ENCODE results near the gene CNTNAP2.

DNA sequence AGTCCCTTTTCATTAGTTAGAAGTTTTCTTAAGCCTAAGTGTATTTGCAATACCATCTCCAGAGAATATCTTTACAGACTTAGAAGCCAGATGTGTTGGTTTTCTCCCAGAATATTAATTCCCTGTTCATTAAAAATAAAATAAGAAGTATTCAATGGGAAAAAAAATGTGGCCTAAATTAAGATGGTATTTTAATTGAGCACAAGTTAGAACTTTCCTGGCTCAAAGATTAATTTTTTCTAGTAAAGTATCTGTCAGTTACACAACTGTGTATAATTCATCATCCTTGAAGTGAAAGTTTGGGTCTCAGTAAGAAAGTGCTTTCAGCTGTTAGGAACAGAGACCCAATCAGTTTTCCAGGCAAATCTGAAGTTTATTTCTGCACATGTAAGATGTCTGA, 1294.5 kb downstream of the CNTNAP2 start:
- TF ChIP-seq, protein P1, sequence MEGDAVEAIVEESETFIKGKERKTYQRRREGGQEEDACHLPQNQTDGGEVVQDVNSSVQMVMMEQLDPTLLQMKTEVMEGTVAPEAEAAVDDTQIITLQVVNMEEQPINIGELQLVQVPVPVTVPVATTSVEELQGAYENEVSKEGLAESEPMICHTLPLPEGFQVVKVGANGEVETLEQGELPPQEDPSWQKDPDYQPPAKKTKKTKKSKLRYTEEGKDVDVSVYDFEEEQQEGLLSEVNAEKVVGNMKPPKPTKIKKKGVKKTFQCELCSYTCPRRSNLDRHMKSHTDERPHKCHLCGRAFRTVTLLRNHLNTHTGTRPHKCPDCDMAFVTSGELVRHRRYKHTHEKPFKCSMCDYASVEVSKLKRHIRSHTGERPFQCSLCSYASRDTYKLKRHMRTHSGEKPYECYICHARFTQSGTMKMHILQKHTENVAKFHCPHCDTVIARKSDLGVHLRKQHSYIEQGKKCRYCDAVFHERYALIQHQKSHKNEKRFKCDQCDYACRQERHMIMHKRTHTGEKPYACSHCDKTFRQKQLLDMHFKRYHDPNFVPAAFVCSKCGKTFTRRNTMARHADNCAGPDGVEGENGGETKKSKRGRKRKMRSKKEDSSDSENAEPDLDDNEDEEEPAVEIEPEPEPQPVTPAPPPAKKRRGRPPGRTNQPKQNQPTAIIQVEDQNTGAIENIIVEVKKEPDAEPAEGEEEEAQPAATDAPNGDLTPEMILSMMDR (IDR thresholded peaks at IDR 0.05), result no peak
- TF ChIP-seq POLR2A (IDR thresholded peaks at IDR 0.05), result no peak

All from testis (tissue), 2 donors.